Lung (tissue), 12 donors: ENCODE results near the gene RABL6. TPM values are rescaled to one million over a fixed set of nuclear protein-coding genes. Genes with fewer than 3 reads are reported as not detected.
A peak's percentile ranks its signal among the peaks of the same experiment; 100 is the strongest.
"Not testable (repeated sequence)": the region's sequence is repeated elsewhere in the genome, so short reads cannot be mapped to it uniquely, and the experiment has no call there.

Source experiments
- ATAC-seq: fragments of 200-7000 bp; cut with Tn5 transposase; one replicate; pipeline ENCODE4 v1.9.1; 2020; ENCODE audit warnings: moderate number of reproducible peaks; ENCODE audit not compliant: insufficient read depth, low FRiP score
- DNase-seq, 3 donors: peaks; one replicate each; pipeline ENCODE4 v3.0.0-alpha.2; 2013 to 2017
- H3K27ac ChIP-seq, 2 donors: one replicate each; pipeline ENCODE4 v1.5.1; 2013; ENCODE audit warnings: mild to moderate bottlenecking in 2 of 2, moderate library complexity in 2 of 2, control low read depth in 1 of 2, inconsistent platforms in 1 of 2, low read depth in 1 of 2, low read length in 1 of 2
- H3K27me3 ChIP-seq, 3 donors: one replicate each; pipeline ENCODE4 v1.5.1; 2013; ENCODE audit warnings: low read length in 2 of 3; ENCODE audit not compliant: control insufficient read depth in 3 of 3, insufficient read depth in 3 of 3
- H3K36me3 ChIP-seq, 4 donors: one replicate each; pipeline ENCODE4 v1.5.1; 2013; ENCODE audit warnings: low read length in 4 of 4, mild to moderate bottlenecking in 1 of 4, moderate library complexity in 1 of 4; ENCODE audit not compliant: control insufficient read depth in 4 of 4, insufficient read depth in 4 of 4
- H3K4me1 ChIP-seq, 5 donors: one replicate each; pipeline ENCODE4 v1.5.1; 2013; ENCODE audit warnings: low read length in 5 of 5, mild to moderate bottlenecking in 2 of 5, moderate library complexity in 1 of 5; ENCODE audit not compliant: control insufficient read depth in 5 of 5, insufficient read depth in 5 of 5
- H3K4me3 ChIP-seq: one replicate; pipeline ENCODE4 v1.5.1; 2013; ENCODE audit warnings: mild to moderate bottlenecking, control low read depth, moderate library complexity
- H3K9ac ChIP-seq, 2 donors: one replicate each; pipeline ENCODE4 v1.5.1; 2013; ENCODE audit warnings: low read length in 2 of 2, control low read depth in 1 of 2; ENCODE audit not compliant: insufficient read depth in 1 of 2
- H3K9me3 ChIP-seq, 4 donors: one replicate each; pipeline ENCODE4 v1.5.1; 2013; ENCODE audit warnings: low read length in 3 of 4, mild to moderate bottlenecking in 1 of 4, moderate library complexity in 1 of 4; ENCODE audit not compliant: control insufficient read depth in 4 of 4, insufficient read depth in 3 of 4
- CTCF ChIP-seq: IDR thresholded peaks from 2 replicates; pipeline ENCODE4 v1.5.1; 2012; ENCODE audit warnings: mild to moderate bottlenecking; ENCODE audit errors: control extremely low read depth, extremely low read depth
- WGBS, 2 donors: extraction: QIAGEN DNeasy Blood & Tissue Kit; methylation state at CpG; one replicate each; pipeline ENCODE4 v1.1.7; 2013; 5-methylcytosine and 5-hydroxymethylcytosine counted together
- polyA plus RNA-seq, 2 donors: library from polyadenylated mRNA; stranded (reverse); fragments of 200-250 nt; gene quantifications; one replicate each; pipeline ENCODE4 v1.2.1, GENCODE V29; 2013
- total RNA-seq, 2 donors: library from RNA; depleted of rRNA in 1 of 2; stranded (reverse); fragments of >200 nt in 1 of 2; gene quantifications; one replicate each; pipeline ENCODE4 v1.2.1, GENCODE V29; 2014 to 2021
- donor health status: control.
- donor health status: control.
- donor health status: Bipolar disorder and iron deficiency.
- donor health status: healthy.
- donor health status: DM: yes; HTN: yes; CAD: no.

The RABL6 gene
- total and polyA plus RNA-seq, 4 donors: 36.4 to 87.8 (median 62.2) TPM

- 78 to 87% methylated on average over 5 of the region's 5 CpGs for WGBS, 2 donors
- Histone ChIP-seq H3K4me1 (peaks cover 0 to 4% (median 0%) of the 10 kb centered on the region in 5 donors), H3K36me3 (no peaks in the 10 kb centered on the region), H3K27ac (no peak overlapping the region), H3K27me3 (no peaks in the 10 kb centered on the region), H3K9me3 (no peaks in the 10 kb centered on the region), H3K9ac (no peak overlapping the region), H3K4me3 (no peak overlapping the region)
- ATAC-seq: no peak
- DNase-seq: no peak
- TF ChIP-seq CTCF: no peak
These were observed 27.9 kb upstream of the RABL6 start for GRCh38 chr9:136779808-136780207.

- ATAC-seq (no peak), DNase-seq (no peak)
- 94 to 95% methylated on average over 3 of the region's 3 CpGs for WGBS, 2 donors
- peaks cover 0 to 4% (median 0%) of the 10 kb centered on the region in 5 donors for H3K4me1 ChIP-seq
- H3K9me3 ChIP-seq: no peaks in the 10 kb centered on the region
- H3K9ac ChIP-seq: no peak overlapping the region
- no peaks in the 10 kb centered on the region for H3K36me3 ChIP-seq
- TF ChIP-seq CTCF: no peak
- no peaks in the 10 kb centered on the region for H3K27me3 ChIP-seq
- H3K27ac ChIP-seq: no peak overlapping the region
- no peak overlapping the region for H3K4me3 ChIP-seq
These were observed 25.3 kb upstream of the RABL6 start for GRCh38 chr9:136782452-136782851.

- H3K9me3 ChIP-seq: no peaks in the 10 kb centered on the region
- ATAC-seq: no peak
- TF ChIP-seq CTCF: peak; percentile 6
- no peak overlapping the region for H3K4me3 ChIP-seq
- WGBS, 2 donors: 39 to 49% methylated on average over 9 of the region's 9 CpGs
- no peaks in the 10 kb centered on the region for H3K27me3 ChIP-seq
- H3K27ac ChIP-seq: no peak overlapping the region
- no peaks in the 10 kb centered on the region for H3K36me3 ChIP-seq
- H3K4me1 ChIP-seq: peaks cover 0 to 11% (median 0%) of the 10 kb centered on the region in 5 donors
- no peak overlapping the region for H3K9ac ChIP-seq
- no peak for DNase-seq
These were observed 23.3 kb upstream of the RABL6 start for GRCh38 chr9:136784249-136784996.

GRCh38 chr9:136784997-136785361 lies 22.8 kb upstream of the RABL6 start:
- no peak for TF ChIP-seq CTCF
- H3K27ac ChIP-seq: no peak overlapping the region
- peaks cover 0 to 15% (median 0%) of the 10 kb centered on the region in 5 donors for H3K4me1 ChIP-seq
- no peaks in the 10 kb centered on the region for H3K27me3 ChIP-seq
- H3K9me3 ChIP-seq: no peaks in the 10 kb centered on the region
- H3K36me3 ChIP-seq: no peaks in the 10 kb centered on the region
- no peak overlapping the region for H3K4me3 ChIP-seq
- WGBS, 2 donors: 82 to 97% methylated on average over 6 of the region's 6 CpGs
- ATAC-seq (no peak), DNase-seq (no peak)
- no peak overlapping the region for H3K9ac ChIP-seq

DNA sequence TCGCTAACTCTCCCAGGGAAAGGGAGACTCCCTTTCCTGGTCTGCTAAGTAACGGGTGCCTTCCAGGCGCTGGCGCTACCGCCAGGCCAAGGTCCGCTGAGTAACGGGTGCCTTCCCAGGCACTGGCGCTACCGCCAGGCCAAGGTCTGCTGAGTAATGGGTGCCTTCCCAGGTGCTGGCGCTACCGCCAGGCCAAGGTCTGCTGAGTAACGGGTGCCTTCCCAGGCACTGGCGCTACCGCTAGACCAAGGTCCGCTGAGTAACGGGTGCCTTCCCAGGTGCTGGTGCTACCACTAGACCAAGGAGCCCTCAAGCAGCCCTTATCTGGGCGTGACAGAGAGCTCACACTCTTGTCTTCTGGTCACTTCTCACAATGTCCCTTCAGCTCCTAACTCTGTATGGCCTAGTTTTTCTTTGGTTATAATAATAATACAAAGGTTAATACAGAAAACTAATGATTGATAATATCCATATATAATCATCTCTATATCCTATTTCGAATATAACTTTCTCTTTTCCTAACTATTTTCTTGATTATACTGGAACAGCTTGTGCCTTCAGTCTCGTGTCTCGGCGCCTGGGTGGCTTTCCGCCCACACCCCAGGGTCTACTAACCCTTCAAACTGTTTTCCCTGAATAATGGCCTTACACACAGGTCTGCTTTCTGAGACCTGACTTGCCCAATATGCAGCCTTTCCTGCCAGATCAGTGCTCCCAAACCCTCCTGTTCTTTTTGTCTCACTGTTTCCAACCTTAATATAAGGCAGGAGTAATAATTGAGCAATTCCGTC lies 22.0 kb upstream of the RABL6 start:
- DNase-seq, H3K4me3 ChIP-seq, H3K27me3 ChIP-seq, H3K27ac ChIP-seq, ATAC-seq, H3K9me3 ChIP-seq, H3K36me3 ChIP-seq, H3K9ac ChIP-seq: not testable (repeated sequence)
- peaks cover 0 to 15% (median 4%) of the 10 kb centered on the region in 5 donors for H3K4me1 ChIP-seq
- 89 to 90% methylated on average over 23 of the region's 23 CpGs for WGBS, 2 donors
